ENCODE data around the gene OLFML2A. TPM values are rescaled to one million over a fixed set of nuclear protein-coding genes. Genes with fewer than 3 reads are reported as not detected.

OLFML2A gene
- total RNA-seq, 1 experiment from 2014 or later, result 6.7 TPM

GRCh38 chr9:124795881-124796431 is 19.0 kb downstream of the OLFML2A start:
- TF ChIP-seq ZNF532 (CRISPR knock-in tag; IDR thresholded peaks at IDR 0.05; ENCODE audit: borderline replicate concordance), result no peak
- no peak for TF ChIP-seq NR3C1 (CRISPR knock-in tag; conservative IDR thresholded peaks at IDR 0.05; ENCODE audit: low read depth)
- TF ChIP-seq FOXP1 (CRISPR knock-in tag; IDR thresholded peaks at IDR 0.05; ENCODE audit: borderline replicate concordance), result no peak
- TF ChIP-seq ZNF425 (CRISPR knock-in tag; conservative IDR thresholded peaks at IDR 0.05), result no peak
- no peak for TF ChIP-seq CREB1 (CRISPR knock-in tag; IDR thresholded peaks at IDR 0.05)
- no peak for TF ChIP-seq HMGXB4 (CRISPR knock-in tag; IDR thresholded peaks at IDR 0.05)
- TF ChIP-seq JAZF1 (CRISPR knock-in tag; IDR thresholded peaks at IDR 0.05), result no peak
- TF ChIP-seq ZBTB21 (CRISPR knock-in tag; IDR thresholded peaks at IDR 0.05; ENCODE audit: borderline replicate concordance), result no peak
- TF ChIP-seq TEAD4 (CRISPR knock-in tag; IDR thresholded peaks at IDR 0.05), result no peak
- no peak for TF ChIP-seq ZNF121 (CRISPR knock-in tag; IDR thresholded peaks at IDR 0.05)
- TF ChIP-seq RORB (CRISPR knock-in tag; IDR thresholded peaks at IDR 0.05), result no peak
- no peak for TF ChIP-seq CTCF (IDR thresholded peaks at IDR 0.05)
- no peak for TF ChIP-seq FOXK1 (CRISPR knock-in tag; IDR thresholded peaks at IDR 0.05)
- TF ChIP-seq ZNF512 (CRISPR knock-in tag; IDR thresholded peaks at IDR 0.05; ENCODE audit: borderline replicate concordance), result no peak
- TF ChIP-seq ATF3 (CRISPR knock-in tag; conservative IDR thresholded peaks at IDR 0.05), result no peak
- no peak for TF ChIP-seq ERG (CRISPR knock-in tag; IDR thresholded peaks at IDR 0.05)
- no peak for TF ChIP-seq ARID4B (CRISPR knock-in tag; IDR thresholded peaks at IDR 0.05; ENCODE audit: borderline replicate concordance)

More at GRCh38 chr9:124795881-124796431, 19.0 kb downstream of the OLFML2A start:
- ChIA-PET POLR2A (no interaction called here), CTCF (interaction anchor here (0.8 to 3.9 kb wide), 12 partner anchors 13 to 56 kb away, joined by 3 to 44 read pairs (median 5); partner anchors contain the start of genes NR6A1, OLFML2A and WDR38)
- Mint-ChIP-seq H3K27ac (no peak overlapping the region), H3K36me3 (no peaks in the 10 kb centered on the region), H3K9me3 (no peaks in the 10 kb centered on the region), H3K27me3 (ENCODE audit: low read depth) (no peaks in the 10 kb centered on the region), H3K4me1 (0 out of 2 replicates have a peak, but pooled peaks cover 4% of the 10 kb centered on the region), H3K4me3 (no peak overlapping the region)
- ATAC-seq (peak; percentile 14), DNase-seq (ENCODE audit: low spot score) (no peak)

Measured in WTC11 (cell line).